ENCODE results near the gene KRTAP5-3.
"Not testable (repeated sequence)": the region's sequence is repeated elsewhere in the genome, so short reads cannot be mapped to it uniquely, and the experiment has no call there.

- TF ChIP-seq CTCF, EP300, POLR2A (IDR thresholded peaks at IDR 0.05): not testable (repeated sequence)
Observed at GRCh38 chr11:1607901-1608300, 362 bp downstream of the KRTAP5-3 start.
